CD4-positive, alpha-beta T cell treated with Interleukin-10 for 1 hour (primary cell): ENCODE data around the gene ADAMTS15.

Experiments used
- DNase-seq: peaks from one replicate; pipeline ENCODE4 v3.0.0-alpha.2; 2020

The ADAMTS15 gene

GRCh38 chr11:130518164-130518680 lies 69.8 kb downstream of the ADAMTS15 start:
- DNase-seq = no peak

DNA sequence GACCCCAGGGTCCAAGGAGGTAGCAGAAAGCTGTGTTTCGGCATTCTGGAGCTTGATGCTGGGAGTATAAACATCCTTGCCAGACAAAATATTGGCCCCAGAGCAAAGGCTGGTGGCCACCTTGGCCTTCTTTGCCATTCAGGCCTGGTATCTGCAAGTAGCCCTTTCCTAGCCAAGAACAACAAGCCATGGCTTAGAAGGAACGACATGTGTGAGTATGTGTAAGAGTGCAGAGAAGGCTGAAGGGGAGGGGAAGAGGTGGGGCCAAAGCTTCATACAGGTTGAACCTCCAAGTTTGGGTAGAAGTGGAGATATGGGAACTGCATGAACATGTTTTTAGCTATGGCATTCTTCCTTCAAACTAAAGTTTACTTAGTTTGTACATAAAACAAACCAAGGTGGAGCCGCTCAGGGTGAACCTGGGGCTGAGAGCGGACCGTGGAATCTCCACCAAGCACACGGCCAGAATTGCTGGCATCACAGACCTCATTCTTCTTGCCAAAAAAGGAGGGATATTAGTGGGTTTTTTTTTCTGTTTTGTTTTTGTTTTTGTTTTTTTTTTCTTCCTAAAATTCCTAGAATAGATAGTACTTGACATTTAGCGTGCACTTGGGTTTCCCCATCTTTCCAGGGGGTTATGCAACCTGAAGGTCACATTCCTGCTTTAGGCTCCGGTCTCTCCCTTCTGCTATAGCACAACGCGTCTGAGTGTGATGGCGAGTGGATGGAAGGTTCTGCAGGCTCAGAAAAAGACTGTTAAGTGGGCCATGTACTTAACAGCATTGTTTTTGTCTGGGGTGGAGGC lies 70.9 kb downstream of the ADAMTS15 start:
- DNase-seq = no peak

DNA sequence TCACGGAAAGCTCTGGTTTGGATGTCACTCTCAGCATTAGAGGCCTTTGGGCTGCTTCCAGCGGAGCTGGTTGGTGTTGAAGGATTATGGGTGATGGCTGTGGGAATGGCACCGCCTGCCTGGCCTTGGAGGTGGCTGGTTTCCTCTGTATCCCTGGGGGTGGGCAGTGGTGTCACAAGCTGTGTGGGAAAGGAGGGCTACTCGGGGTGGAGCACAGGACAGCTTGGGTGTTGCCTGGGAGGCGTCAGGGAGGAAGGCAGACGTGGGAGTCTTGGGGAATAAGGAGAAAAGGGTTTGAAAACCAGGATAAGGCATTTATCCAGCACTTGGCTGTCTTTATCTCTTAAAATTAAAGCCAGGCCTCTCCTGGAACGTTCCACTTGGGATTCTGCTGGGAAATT lies 71.8 kb downstream of the ADAMTS15 start:
- no peak for DNase-seq

DNA sequence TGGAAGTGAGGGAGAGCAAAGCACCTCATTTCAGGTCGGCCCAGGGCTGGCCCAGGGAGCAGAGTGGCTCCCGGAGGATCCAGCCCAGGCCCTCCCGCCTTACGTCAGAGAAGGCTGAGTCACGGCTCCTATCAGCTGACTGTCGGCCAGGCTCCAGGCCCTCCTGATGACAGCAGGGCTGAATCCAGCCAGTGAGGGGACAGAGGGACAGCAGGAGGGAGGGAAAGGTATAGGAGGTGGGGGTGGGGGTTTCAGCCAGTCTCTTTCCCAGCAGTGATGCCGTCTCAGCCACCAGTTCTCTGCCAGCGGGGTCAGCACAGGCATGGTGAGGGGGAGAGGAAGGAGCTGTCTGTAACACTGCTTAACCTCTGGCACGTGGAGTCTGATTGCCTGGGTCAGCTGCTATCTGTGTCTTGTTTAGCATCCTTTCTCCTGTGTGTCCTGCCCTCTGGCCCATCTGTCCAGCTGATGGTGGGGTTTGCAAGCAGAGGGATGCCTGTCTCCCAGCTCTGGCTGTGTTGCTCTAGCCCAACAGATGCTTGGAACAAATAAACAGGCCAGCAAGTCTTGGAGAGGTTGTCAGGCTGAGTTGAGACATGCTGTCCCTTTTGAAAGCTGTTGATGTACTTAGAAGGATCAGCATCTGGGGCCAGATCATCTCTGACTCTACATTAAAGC lies 74.0 kb downstream of the ADAMTS15 start:
- DNase-seq = no peak

DNA sequence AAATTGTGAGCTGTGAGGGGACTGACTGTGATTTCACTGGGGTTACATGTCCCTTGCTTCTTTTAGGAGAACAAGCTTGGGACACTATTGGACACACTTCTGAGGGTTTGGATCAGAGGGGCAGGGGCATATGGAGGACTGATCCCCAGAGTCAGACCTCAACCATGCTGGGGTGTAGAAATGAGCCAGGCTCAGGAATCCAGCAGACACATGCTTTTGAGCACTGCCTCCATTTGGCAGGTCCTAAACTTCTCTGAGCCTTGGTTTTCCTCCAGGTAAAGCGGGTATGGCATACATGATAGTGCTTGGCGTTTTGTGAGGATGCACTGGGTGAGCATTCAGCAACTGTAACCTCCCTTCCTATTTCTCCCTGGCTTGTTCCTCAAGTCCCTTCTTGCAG lies 74.7 kb downstream of the ADAMTS15 start:
- DNase-seq = no peak

- no peak for DNase-seq
Observed at GRCh38 chr11:130523609-130524008, 75.2 kb downstream of the ADAMTS15 start.

- no peak for DNase-seq
Observed at GRCh38 chr11:130524132-130524790, 75.8 kb downstream of the ADAMTS15 start.

GRCh38 chr11:130525307-130525706 lies 76.9 kb downstream of the ADAMTS15 start:
- DNase-seq = no peak
